B cell (primary cell): ENCODE measurements around the gene C5. TPM values are rescaled to one million over a fixed set of nuclear protein-coding genes. Genes with fewer than 3 reads are reported as not detected.

Experiments used
- ATAC-seq: fragments of 200-7000 bp; cut with Tn5 transposase; one replicate; pipeline ENCODE4 v1.10.0; 2021; ENCODE audit warnings: low read depth, mild to moderate bottlenecking, moderate number of reproducible peaks, moderate library complexity
- CTCF ChIA-PET: fragments of 350-600 bp; sonication (Branson Sonifier 250); formaldehyde crosslinking; loops from one replicate; lab custom pipeline; 2021; ENCODE audit warnings: antibody characterized with exemption, inconsistent platforms; lab: Charles Lee
- POLR2A ChIA-PET: fragments of 350-600 bp; sonication (Branson Sonifier 250); formaldehyde crosslinking; loops from one replicate; lab custom pipeline; 2021; ENCODE audit warnings: antibody characterized with exemption; lab: Charles Lee
- DNase-seq: peaks from one replicate; pipeline ENCODE4 v3.0.0; 2013
- H2AFZ ChIP-seq: 2 replicates; pipeline ENCODE4 v1.6.1; 2012; ENCODE audit warnings: mild to moderate bottlenecking, low read depth, low read length; ENCODE audit not compliant: insufficient read depth, poor library complexity, severe bottlenecking
- H3K27ac ChIP-seq, 2 donors: 1 replicate in 1 of 2; 2 replicates in 1 of 2; pipeline ENCODE4 v1.5.1; 2012 to 2013; ENCODE audit warnings: low read length in 2 of 2, mild to moderate bottlenecking in 2 of 2, moderate library complexity in 1 of 2
- H3K27me3 ChIP-seq, 4 experiments: fragments of 200-600 bp in 1 of 4; sonication (generic) in 1 of 4; replicated peaks in 1 of 4; 1 replicate in 2 of 4; 2 replicates in 2 of 4; pipeline versions ENCODE4 v1.6.1 to v1.7.0; 2013 to 2016; ENCODE audit warnings: low read length in 3 of 4, mild to moderate bottlenecking in 2 of 4, mixed read lengths in 1 of 4, moderate library complexity in 1 of 4; ENCODE audit not compliant: insufficient read depth in 4 of 4, control insufficient read depth in 3 of 4; ENCODE audit errors: control extremely low read depth in 1 of 4
- H3K36me3 ChIP-seq, 2 experiments: replicated peaks in 1 of 2; 1 replicate in 1 of 2; 2 replicates in 1 of 2; pipeline versions ENCODE4 v1.6.1 to v1.7.1; 2013; ENCODE audit warnings: low read length in 1 of 2; ENCODE audit not compliant: insufficient read depth in 2 of 2, control insufficient read depth in 1 of 2; ENCODE audit errors: control extremely low read depth in 1 of 2, extremely low read depth in 1 of 2
- H3K4me1 ChIP-seq, 2 donors: fragments of 200-600 bp in 1 of 2; sonication (generic) in 1 of 2; 1 replicate in 1 of 2; 2 replicates in 1 of 2; pipeline versions ENCODE4 v1.5.1 to v1.6.1; 2013 to 2017; ENCODE audit warnings: low read length in 2 of 2; ENCODE audit not compliant: control insufficient read depth in 2 of 2, insufficient read depth in 2 of 2
- H3K4me2 ChIP-seq: replicated peaks from 2 replicates; pipeline ENCODE3; 2012; ENCODE audit warnings: mild to moderate bottlenecking, low read depth, low read length; ENCODE audit not compliant: poor library complexity, severe bottlenecking
- H3K4me3 ChIP-seq, 5 experiments: fragments of 200-600 bp in 1 of 5; sonication (generic) in 1 of 5; 1 replicate in 3 of 5; 2 replicates in 2 of 5; pipeline versions ENCODE4 v1.5.1 to v1.7.0; 2011 to 2016; ENCODE audit warnings: low read length in 4 of 5, mild to moderate bottlenecking in 4 of 5, low read depth in 2 of 5, control low read depth in 1 of 5, moderate library complexity in 1 of 5; ENCODE audit not compliant: insufficient read depth in 1 of 5; ENCODE audit errors: control extremely low read depth in 1 of 5, extremely low read depth in 1 of 5
- H3K79me2 ChIP-seq: fragments of 200-600 bp; sonication (generic); one replicate; pipeline ENCODE4 v1.6.0; 2016; ENCODE audit warnings: low read length; ENCODE audit not compliant: control insufficient read depth, insufficient read depth
- H3K9ac ChIP-seq: fragments of 200-600 bp; sonication (generic); 2 replicates; pipeline ENCODE4 v1.6.1; 2017; ENCODE audit warnings: mild to moderate bottlenecking, low read length, moderate library complexity
- H3K9me3 ChIP-seq, 3 donors: one replicate each; pipeline versions ENCODE4 v1.6.1 to v1.7.1; 2013; ENCODE audit warnings: low read length in 2 of 3; ENCODE audit not compliant: control insufficient read depth in 2 of 3, insufficient read depth in 1 of 3; ENCODE audit errors: control extremely low read depth in 1 of 3
- H4K20me1 ChIP-seq: 2 replicates; pipeline ENCODE4 v1.6.0; 2012; ENCODE audit warnings: mild to moderate bottlenecking, low read length; ENCODE audit not compliant: insufficient read depth, control insufficient read depth, poor library complexity, severe bottlenecking
- H3K27ac Mint-ChIP-seq: one replicate; pipeline ENCODE4 v1.8.0; 2021; ENCODE audit warnings: mixed read lengths
- H3K27me3 Mint-ChIP-seq: one replicate; pipeline ENCODE4 v1.8.0; 2021; ENCODE audit warnings: mixed read lengths
- H3K4me1 Mint-ChIP-seq: one replicate; pipeline ENCODE4 v1.8.0; 2021; ENCODE audit warnings: mixed read lengths
- H3K4me3 Mint-ChIP-seq: one replicate; pipeline ENCODE4 v1.8.0; 2021; ENCODE audit warnings: mixed read lengths
- H3K9me3 Mint-ChIP-seq: one replicate; pipeline ENCODE4 v1.8.0; 2022; ENCODE audit warnings: mixed read lengths; ENCODE audit not compliant: insufficient read depth
- EZH2 ChIP-seq: IDR thresholded peaks from 2 replicates; pipeline ENCODE4 v1.6.1; 2012; ENCODE audit warnings: borderline replicate concordance, low read depth, mild to moderate bottlenecking, moderate library complexity, low read length; ENCODE audit not compliant: insufficient read depth, poor library complexity, severe bottlenecking
- WGBS: methylation state at CpG from one replicate; pipeline ENCODE4 v1.1.5; 2013; ENCODE audit warnings: missing lambda C conversion rate; ENCODE audit not compliant: insufficient coverage; 5-methylcytosine and 5-hydroxymethylcytosine counted together
- intact Hi-C: fragments of 100-400 bp; cut with micrococcal nuclease; formaldehyde crosslinking; loops from one replicate; pipeline ENCODE4 v1.10.0; 2022
- polyA plus RNA-seq: library from polyadenylated mRNA; depleted of rRNA; stranded (reverse); fragments of >200 nt; gene quantifications from 2 replicates; pipeline ENCODE4 v1.2.3, GENCODE V29; 2012
- total RNA-seq, 2 donors: library from RNA; stranded (reverse); fragments of 120-200 nt in 1 of 2; gene quantifications; 1 replicate in 1 of 2; 2 replicates in 1 of 2; pipeline versions ENCODE4 v1.2.3 to v1.2.4, GENCODE V29; 2013 to 2022
- TF ChIP-seq, protein P1 (sequence below): fragments of 200-600 bp; IDR thresholded peaks from one replicate; pipeline ENCODE4 v1.8.0; 2022; ENCODE audit warnings: antibody characterized with exemption, mild to moderate bottlenecking

Gene C5
- total and polyA plus RNA-seq, 2 donors (not counting 1 experiment from before 2014, with no cell fraction given), result 2.7 to 10.4 TPM

DNA sequence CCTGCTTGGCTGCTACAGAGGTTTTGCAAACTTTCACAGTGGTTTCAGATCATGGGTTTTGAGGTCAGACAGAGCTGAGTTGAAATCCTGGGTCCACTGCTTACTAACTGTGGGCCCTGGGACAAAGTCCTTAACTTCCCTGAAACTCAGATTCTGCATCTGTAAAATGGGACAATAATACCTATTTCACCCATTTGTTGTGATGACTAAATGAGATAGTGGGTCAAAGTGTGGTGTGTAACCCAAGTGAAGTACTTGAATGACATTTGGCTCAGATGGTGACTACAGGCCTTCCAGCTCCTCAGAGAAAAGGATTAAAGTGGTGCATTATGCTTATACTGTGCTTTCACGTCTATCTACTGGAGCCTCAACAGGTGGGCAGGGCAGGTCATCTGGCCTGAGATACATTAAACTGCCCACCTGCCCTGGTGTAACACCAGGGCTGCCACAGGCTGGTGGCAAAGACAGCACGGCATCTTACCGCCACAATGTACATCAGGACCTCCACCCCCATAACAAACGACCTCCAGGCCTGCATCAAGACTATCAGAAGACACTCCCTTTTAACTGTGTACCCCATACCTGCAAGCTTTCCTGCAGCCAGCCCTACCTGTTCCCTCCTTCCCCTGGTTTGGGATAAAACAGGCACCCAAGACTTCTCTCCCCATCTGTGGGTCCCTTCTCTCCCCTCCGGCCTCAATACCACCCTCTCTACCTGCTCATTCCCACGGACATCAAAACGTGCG, 122.6 kb downstream of the C5 start:
- Mint-ChIP-seq H3K4me3 (peak overlapping the region; percentile 80), H3K4me1 (peaks cover 80% of the 10 kb centered on the region), H3K27ac (peak overlapping the region; percentile 89), H3K9me3 (no peaks in the 10 kb centered on the region), H3K27me3 (no peaks in the 10 kb centered on the region)
- intact Hi-C loops, result loop anchor here (2.0 to 5.0 kb wide), 2 partner anchors 135 to 145 kb away; partner anchors contain the start of genes CNTRL and FBXW2
- Histone ChIP-seq H3K4me1 (peaks cover 63 to 86% of the 10 kb centered on the region in 2 donors), H3K27ac (peak overlapping the region; percentile 90 to 99), H3K79me2 (peaks cover 4% of the 10 kb centered on the region), H3K4me2 (peak overlapping the region; percentile 98), H2AFZ (no peak overlapping the region), H3K27me3 (no peaks in the 10 kb centered on the region), H3K4me3 (peak overlapping the region in 1 of 5 experiments; percentile 67), H3K9ac (peak overlapping the region; percentile 82), H3K36me3 (no peaks in the 10 kb centered on the region), H4K20me1 (no peaks in the 10 kb centered on the region), H3K9me3 (no peaks in the 10 kb centered on the region)
- DNase-seq, result peak; percentile 35
- 77% methylated on average over 7 of the region's 8 CpGs for WGBS
- no peak for ATAC-seq
- no peak for TF ChIP-seq EZH2
- TF ChIP-seq, protein P1, sequence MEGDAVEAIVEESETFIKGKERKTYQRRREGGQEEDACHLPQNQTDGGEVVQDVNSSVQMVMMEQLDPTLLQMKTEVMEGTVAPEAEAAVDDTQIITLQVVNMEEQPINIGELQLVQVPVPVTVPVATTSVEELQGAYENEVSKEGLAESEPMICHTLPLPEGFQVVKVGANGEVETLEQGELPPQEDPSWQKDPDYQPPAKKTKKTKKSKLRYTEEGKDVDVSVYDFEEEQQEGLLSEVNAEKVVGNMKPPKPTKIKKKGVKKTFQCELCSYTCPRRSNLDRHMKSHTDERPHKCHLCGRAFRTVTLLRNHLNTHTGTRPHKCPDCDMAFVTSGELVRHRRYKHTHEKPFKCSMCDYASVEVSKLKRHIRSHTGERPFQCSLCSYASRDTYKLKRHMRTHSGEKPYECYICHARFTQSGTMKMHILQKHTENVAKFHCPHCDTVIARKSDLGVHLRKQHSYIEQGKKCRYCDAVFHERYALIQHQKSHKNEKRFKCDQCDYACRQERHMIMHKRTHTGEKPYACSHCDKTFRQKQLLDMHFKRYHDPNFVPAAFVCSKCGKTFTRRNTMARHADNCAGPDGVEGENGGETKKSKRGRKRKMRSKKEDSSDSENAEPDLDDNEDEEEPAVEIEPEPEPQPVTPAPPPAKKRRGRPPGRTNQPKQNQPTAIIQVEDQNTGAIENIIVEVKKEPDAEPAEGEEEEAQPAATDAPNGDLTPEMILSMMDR, result no peak
- POLR2A ChIA-PET, result interaction anchor here (2.0 to 3.2 kb wide), 2 partner anchors 35 kb away, joined by 8 to 14 read pairs; no protein-coding TSS in a partner anchor
- CTCF ChIA-PET, result interaction anchor here (1.3 kb wide), 1 partner anchor 9 kb away, joined by 4 read pairs; no protein-coding TSS in a partner anchor
